Osteoblast (primary cell): ENCODE data around the gene CMIP. TPM values are rescaled to one million over a fixed set of nuclear protein-coding genes. Genes with fewer than 3 reads are reported as not detected.

Source experiments
- DNase-seq: peaks from one replicate; pipeline ENCODE4 v3.0.0; 2011; ENCODE audit warnings: low spot score, mixed read lengths; ENCODE audit not compliant: insufficient read length; ENCODE audit errors: missing footprints
- H2AFZ ChIP-seq: 2 replicates; pipeline ENCODE4 v1.6.0; 2011; ENCODE audit warnings: mild to moderate bottlenecking, low read length
- H3K27ac ChIP-seq: 2 replicates; pipeline ENCODE4 v1.5.1; 2011; ENCODE audit warnings: mild to moderate bottlenecking, low read depth, low read length, moderate library complexity
- H3K27me3 ChIP-seq: 2 replicates; pipeline ENCODE4 v1.6.0; 2012; ENCODE audit warnings: mild to moderate bottlenecking, control low read depth, inconsistent platforms, low read length, moderate library complexity; ENCODE audit not compliant: insufficient read depth
- H3K36me3 ChIP-seq: 2 replicates; pipeline ENCODE4 v1.5.1; 2011; ENCODE audit warnings: mild to moderate bottlenecking, low read length, control low read depth, moderate library complexity; ENCODE audit not compliant: insufficient read depth
- H3K4me1 ChIP-seq: 2 replicates; pipeline ENCODE4 v1.5.1; 2011; ENCODE audit warnings: mild to moderate bottlenecking, low read length, control low read depth, moderate library complexity; ENCODE audit not compliant: insufficient read depth
- H3K4me2 ChIP-seq: 2 replicates; pipeline ENCODE4 v1.6.0; 2011; ENCODE audit warnings: mild to moderate bottlenecking, low read length; ENCODE audit not compliant: insufficient read depth
- H3K4me3 ChIP-seq: fragments of 200-600 bp; sonication (generic); 3 replicates; pipeline ENCODE4 v1.5.1; 2012; ENCODE audit warnings: mild to moderate bottlenecking, low read length, inconsistent platforms; ENCODE audit not compliant: insufficient read depth
- H3K79me2 ChIP-seq: 2 replicates; pipeline ENCODE4 v1.6.0; 2012; ENCODE audit warnings: mild to moderate bottlenecking, low read length, control low read depth, inconsistent platforms; ENCODE audit not compliant: insufficient read depth
- H3K9me3 ChIP-seq: 2 replicates; pipeline ENCODE4 v1.5.1; 2011; ENCODE audit warnings: low read depth, low read length, control low read depth
- H4K20me1 ChIP-seq: 2 replicates; pipeline ENCODE4 v1.6.0; 2012; ENCODE audit warnings: mild to moderate bottlenecking, low read length, control low read depth; ENCODE audit not compliant: insufficient read depth
- CTCF ChIP-seq: IDR thresholded peaks from 2 replicates; pipeline ENCODE4 v1.5.1; 2011; ENCODE audit warnings: mild to moderate bottlenecking, low read depth, low read length, moderate library complexity; ENCODE audit errors: extremely low read depth
- total RNA-seq: library from RNA; depleted of rRNA; stranded (reverse); fragments of >200 nt; gene quantifications from 2 replicates; pipeline ENCODE4 v1.2.3, GENCODE V29; 2012

CMIP gene
- total RNA-seq, 1 donor, result 8.3 TPM

GRCh38 chr16:81684242-81684837 lies 239.7 kb downstream of the CMIP start:
- Histone ChIP-seq H3K4me1 (no peaks in the 10 kb centered on the region), H3K4me3 (no peak overlapping the region), H4K20me1 (peaks cover 4% of the 10 kb centered on the region), H3K27ac (no peak overlapping the region), H3K27me3 (no peaks in the 10 kb centered on the region), H3K4me2 (no peak overlapping the region), H3K79me2 (no peaks in the 10 kb centered on the region), H3K9me3 (no peaks in the 10 kb centered on the region), H2AFZ (no peak overlapping the region), H3K36me3 (no peaks in the 10 kb centered on the region)
- no peak for DNase-seq
- TF ChIP-seq CTCF, result no peak

GRCh38 chr16:81684901-81685300 lies 240.3 kb downstream of the CMIP start:
- Histone ChIP-seq H3K36me3 (no peaks in the 10 kb centered on the region), H4K20me1 (peaks cover 4% of the 10 kb centered on the region), H3K27ac (no peak overlapping the region), H3K79me2 (no peaks in the 10 kb centered on the region), H3K27me3 (no peaks in the 10 kb centered on the region), H3K4me2 (no peak overlapping the region), H3K4me1 (no peaks in the 10 kb centered on the region), H3K4me3 (no peak overlapping the region), H2AFZ (no peak overlapping the region), H3K9me3 (no peaks in the 10 kb centered on the region)
- no peak for DNase-seq
- no peak for TF ChIP-seq CTCF

GRCh38 chr16:81686391-81687130 lies 242.0 kb downstream of the CMIP start:
- Histone ChIP-seq H3K9me3 (no peaks in the 10 kb centered on the region), H3K79me2 (no peaks in the 10 kb centered on the region), H3K4me3 (no peak overlapping the region), H4K20me1 (peaks cover 4% of the 10 kb centered on the region), H3K27ac (no peak overlapping the region), H3K4me1 (no peaks in the 10 kb centered on the region), H3K36me3 (no peaks in the 10 kb centered on the region), H2AFZ (no peak overlapping the region), H3K27me3 (no peaks in the 10 kb centered on the region), H3K4me2 (no peak overlapping the region)
- no peak for DNase-seq
- no peak for TF ChIP-seq CTCF

- Histone ChIP-seq H4K20me1 (peaks cover 4% of the 10 kb centered on the region), H2AFZ (no peak overlapping the region), H3K9me3 (no peaks in the 10 kb centered on the region), H3K27ac (no peak overlapping the region), H3K27me3 (no peaks in the 10 kb centered on the region), H3K4me2 (no peak overlapping the region), H3K36me3 (peaks cover 4% of the 10 kb centered on the region), H3K4me3 (no peak overlapping the region), H3K79me2 (no peaks in the 10 kb centered on the region), H3K4me1 (no peaks in the 10 kb centered on the region)
- no peak for TF ChIP-seq CTCF
- no peak for DNase-seq
Observed at GRCh38 chr16:81687131-81687456, 242.5 kb downstream of the CMIP start.
